Stromal cell of bone marrow (primary cell): Measurements from ENCODE around the gene EPS8.
A peak's percentile ranks its signal among the peaks of the same experiment; 100 is the strongest.

Source experiments
- DNase-seq: peaks from one replicate; pipeline ENCODE4 v3.0.0-alpha.2; 2012; ENCODE audit warnings: low read depth

EPS8 gene

GRCh38 chr12:15689751-15690191, 99.4 kb downstream of the EPS8 start:
- DNase-seq: no peak

GRCh38 chr12:15688838-15689625, 100.2 kb downstream of the EPS8 start:
- no peak for DNase-seq

- no peak for DNase-seq
Observed at GRCh38 chr12:15688202-15688736, 100.9 kb downstream of the EPS8 start.

- no peak for DNase-seq
Observed at GRCh38 chr12:15687583-15687982, 101.6 kb downstream of the EPS8 start.

- DNase-seq: no peak
Observed at GRCh38 chr12:15684896-15685658, 104.1 kb downstream of the EPS8 start.

- DNase-seq: no peak
Observed at GRCh38 chr12:15682826-15683225, 106.4 kb downstream of the EPS8 start.

GRCh38 chr12:15679151-15679550, 110.0 kb downstream of the EPS8 start:
- no peak for DNase-seq

GRCh38 chr12:15677726-15678201, 111.4 kb downstream of the EPS8 start:
- no peak for DNase-seq

GRCh38 chr12:15677228-15677627, 112.0 kb downstream of the EPS8 start:
- no peak for DNase-seq

GRCh38 chr12:15672671-15673270, 116.4 kb downstream of the EPS8 start:
- no peak for DNase-seq

- DNase-seq: no peak
Observed at GRCh38 chr12:15670756-15671155, 118.4 kb downstream of the EPS8 start.

- no peak for DNase-seq
Observed at GRCh38 chr12:15669256-15669948, 119.8 kb downstream of the EPS8 start.

- no peak for DNase-seq
Observed at GRCh38 chr12:15664491-15664890, 124.7 kb downstream of the EPS8 start.

GRCh38 chr12:15662983-15663659, 126.1 kb downstream of the EPS8 start:
- DNase-seq: no peak

GRCh38 chr12:15662303-15662980, 126.7 kb downstream of the EPS8 start:
- peak; percentile 90 for DNase-seq

GRCh38 chr12:15651371-15651770, 137.8 kb downstream of the EPS8 start:
- DNase-seq: no peak

- DNase-seq: no peak
Observed at GRCh38 chr12:15650399-15651128, 138.6 kb downstream of the EPS8 start.

GRCh38 chr12:15649347-15649746, 139.8 kb downstream of the EPS8 start:
- DNase-seq: no peak

GRCh38 chr12:15648558-15648957, 140.6 kb downstream of the EPS8 start:
- DNase-seq: no peak

GRCh38 chr12:15646581-15646980, 142.6 kb downstream of the EPS8 start:
- DNase-seq: no peak
